Panc1 (cell line): Measurements from ENCODE around the gene CYB5A.

Experiments used
- TCF7L2 ChIP-seq: IDR thresholded peaks from 2 replicates; pipeline ENCODE4 v1.6.1; 2011; ENCODE audit warnings: mild to moderate bottlenecking, low read depth, low read length, inconsistent platforms
- TF ChIP-seq, protein P1 (sequence below): fragments of 450-650 bp; IDR thresholded peaks from 2 replicates; pipeline ENCODE4 v1.5.1; 2017; ENCODE audit warnings: mild to moderate bottlenecking

DNA sequence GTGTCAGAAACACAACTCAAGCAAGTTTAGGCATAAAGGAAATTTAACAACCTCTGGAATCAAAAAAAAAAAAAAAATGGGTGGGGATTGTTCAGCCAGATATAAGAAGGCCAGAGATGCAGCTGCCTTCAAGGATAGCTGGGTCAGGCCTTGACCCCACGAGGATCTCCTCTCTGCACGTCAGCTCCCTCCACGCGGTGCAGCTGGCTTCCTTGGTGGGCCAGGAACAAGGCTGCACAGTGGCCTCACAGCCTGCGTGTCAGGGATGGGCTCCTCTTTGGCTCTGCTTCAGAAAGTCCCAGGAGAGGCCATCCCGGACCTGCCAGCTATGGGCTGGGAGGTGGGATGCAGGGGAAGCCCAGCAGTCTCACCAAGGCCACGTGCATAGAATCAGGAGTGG is 88.0 kb downstream of the CYB5A start:
- TF ChIP-seq, protein P1, sequence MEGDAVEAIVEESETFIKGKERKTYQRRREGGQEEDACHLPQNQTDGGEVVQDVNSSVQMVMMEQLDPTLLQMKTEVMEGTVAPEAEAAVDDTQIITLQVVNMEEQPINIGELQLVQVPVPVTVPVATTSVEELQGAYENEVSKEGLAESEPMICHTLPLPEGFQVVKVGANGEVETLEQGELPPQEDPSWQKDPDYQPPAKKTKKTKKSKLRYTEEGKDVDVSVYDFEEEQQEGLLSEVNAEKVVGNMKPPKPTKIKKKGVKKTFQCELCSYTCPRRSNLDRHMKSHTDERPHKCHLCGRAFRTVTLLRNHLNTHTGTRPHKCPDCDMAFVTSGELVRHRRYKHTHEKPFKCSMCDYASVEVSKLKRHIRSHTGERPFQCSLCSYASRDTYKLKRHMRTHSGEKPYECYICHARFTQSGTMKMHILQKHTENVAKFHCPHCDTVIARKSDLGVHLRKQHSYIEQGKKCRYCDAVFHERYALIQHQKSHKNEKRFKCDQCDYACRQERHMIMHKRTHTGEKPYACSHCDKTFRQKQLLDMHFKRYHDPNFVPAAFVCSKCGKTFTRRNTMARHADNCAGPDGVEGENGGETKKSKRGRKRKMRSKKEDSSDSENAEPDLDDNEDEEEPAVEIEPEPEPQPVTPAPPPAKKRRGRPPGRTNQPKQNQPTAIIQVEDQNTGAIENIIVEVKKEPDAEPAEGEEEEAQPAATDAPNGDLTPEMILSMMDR = no peak
- no peak for TF ChIP-seq TCF7L2
